GM10266 (cell line): ENCODE measurements around the gene JTB.

Experiments
- DNase-seq: peaks from one replicate; pipeline ENCODE4 v3.0.0; 2012; ENCODE audit errors: extremely low spot score
- TF ChIP-seq, protein P1 (sequence below): IDR thresholded peaks from 2 replicates; pipeline ENCODE4 v1.5.1; 2012; ENCODE audit warnings: mild to moderate bottlenecking, low read depth; ENCODE audit not compliant: control insufficient read depth, insufficient read depth; ENCODE audit errors: missing control alignments

Gene JTB

DNA sequence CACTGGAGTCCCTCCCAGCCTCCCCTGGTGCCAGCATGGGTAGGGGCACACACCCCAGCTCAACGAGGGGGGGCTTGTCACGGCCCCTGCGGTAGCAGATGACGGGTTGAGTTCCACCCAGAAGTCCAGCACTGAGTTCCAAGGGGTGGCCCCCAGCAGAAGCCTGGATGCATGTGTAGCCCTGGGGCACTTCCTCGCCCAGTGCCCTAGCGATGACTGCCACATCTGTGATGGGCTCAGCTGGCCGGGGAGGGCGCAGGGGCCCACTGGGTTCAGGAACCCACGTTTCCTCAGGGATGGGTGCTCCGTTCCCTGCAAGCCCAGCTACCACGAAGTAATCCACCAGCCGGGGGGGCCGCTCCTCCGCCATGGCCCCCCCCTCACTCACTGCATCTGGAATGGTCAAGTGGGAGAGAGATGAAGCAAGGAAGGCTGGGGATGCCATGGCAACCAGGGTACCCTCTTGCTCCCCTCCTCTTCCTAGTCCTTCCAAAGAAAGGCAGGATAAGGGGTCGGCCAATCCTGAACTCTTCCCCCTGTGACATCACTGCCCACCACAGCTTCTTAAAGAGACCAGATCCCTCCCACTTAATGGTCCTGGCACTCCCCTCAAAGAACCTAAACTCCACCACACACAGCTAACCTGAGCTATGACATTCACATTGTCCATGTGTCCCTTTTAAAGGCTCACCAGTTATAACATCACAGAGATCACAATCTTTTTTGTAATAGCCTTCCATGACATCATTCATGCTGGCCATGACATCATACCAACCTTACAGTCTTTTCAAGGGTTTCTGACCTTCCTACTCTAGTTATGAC is 33.3 kb downstream of the JTB start:
- TF ChIP-seq, protein P1, sequence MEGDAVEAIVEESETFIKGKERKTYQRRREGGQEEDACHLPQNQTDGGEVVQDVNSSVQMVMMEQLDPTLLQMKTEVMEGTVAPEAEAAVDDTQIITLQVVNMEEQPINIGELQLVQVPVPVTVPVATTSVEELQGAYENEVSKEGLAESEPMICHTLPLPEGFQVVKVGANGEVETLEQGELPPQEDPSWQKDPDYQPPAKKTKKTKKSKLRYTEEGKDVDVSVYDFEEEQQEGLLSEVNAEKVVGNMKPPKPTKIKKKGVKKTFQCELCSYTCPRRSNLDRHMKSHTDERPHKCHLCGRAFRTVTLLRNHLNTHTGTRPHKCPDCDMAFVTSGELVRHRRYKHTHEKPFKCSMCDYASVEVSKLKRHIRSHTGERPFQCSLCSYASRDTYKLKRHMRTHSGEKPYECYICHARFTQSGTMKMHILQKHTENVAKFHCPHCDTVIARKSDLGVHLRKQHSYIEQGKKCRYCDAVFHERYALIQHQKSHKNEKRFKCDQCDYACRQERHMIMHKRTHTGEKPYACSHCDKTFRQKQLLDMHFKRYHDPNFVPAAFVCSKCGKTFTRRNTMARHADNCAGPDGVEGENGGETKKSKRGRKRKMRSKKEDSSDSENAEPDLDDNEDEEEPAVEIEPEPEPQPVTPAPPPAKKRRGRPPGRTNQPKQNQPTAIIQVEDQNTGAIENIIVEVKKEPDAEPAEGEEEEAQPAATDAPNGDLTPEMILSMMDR: no peak
- DNase-seq: no peak

DNA sequence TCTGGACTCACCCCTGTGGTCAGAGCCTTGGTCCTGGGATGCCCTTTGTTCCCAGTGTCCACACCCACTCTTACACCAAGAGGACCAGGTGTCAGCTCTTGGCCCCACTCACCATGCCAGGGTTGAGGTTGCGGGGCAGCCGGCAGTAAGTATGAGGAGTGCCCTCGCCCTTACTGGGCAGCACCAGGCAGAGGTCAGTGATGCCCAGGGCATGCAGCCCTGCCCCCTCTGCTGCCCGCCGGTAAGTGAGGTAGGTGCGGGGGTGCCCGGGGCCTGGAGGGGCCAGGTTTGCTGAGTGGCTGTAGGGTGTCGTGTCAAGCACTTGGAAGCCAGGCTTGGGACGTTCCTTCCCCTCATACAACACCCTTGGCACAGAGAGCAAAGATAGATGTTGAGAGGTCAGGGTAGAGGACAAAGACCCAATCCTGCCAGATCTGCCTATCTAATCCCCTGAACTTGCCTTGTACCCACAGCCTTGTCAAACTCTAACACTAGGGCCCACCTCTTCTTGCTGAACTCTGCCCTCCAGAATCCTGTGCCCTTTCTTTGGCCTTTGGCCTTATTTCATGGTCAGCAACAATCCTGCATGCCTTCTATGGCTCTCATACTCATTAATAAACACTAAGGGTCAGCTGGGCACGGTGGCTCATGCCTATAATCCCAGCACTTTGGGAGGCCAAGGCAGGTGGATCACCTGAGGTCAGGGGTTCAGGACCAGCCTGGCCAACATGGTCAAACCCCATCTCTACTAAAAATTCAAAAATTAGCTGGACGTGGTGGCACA is 34.5 kb downstream of the JTB start:
- TF ChIP-seq, protein P1: no peak
- DNase-seq: no peak

DNA sequence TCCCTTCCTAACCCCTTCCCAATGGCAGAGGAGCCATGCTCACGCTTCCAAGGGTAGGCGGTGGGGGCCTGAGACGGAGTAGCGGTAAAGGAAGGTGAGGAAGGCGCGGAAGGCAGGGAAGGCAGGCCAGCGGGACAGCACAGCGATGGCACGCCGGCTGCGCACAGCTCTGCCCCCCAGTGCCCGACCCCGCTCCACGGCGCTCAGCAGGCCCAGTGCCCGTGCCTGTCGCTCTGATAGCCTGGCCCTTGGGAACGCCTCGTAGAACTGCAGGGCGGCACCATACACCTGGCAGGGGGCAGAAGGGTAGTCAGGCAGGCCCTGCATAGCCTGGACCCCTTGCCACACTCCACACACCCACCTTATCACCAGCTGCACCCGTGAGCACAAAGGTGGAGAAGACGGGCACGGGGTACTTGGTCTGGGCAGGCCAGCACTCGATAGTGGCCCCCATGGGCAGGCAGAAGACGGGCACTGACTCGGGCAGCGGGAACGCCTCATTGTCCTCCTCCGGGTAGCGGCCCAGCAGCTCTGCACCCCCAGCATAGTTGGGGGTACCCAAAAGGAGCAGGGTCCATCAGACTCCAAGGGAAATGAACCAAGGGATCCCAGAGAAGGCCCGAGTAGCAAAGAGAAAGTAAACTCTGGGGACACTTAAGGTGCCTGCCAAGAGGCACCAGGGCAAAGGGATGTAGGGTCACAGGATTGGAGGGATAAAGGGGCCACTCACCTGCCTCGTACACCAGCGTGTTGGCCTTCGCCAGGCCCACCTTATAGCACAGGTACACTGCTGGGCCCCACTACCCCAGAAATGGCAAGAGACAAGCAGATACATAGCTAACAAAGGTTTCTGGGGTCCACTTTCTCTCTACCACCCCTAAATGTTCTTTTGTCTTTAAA is 35.4 kb downstream of the JTB start:
- TF ChIP-seq, protein P1: no peak
- DNase-seq: no peak

DNA sequence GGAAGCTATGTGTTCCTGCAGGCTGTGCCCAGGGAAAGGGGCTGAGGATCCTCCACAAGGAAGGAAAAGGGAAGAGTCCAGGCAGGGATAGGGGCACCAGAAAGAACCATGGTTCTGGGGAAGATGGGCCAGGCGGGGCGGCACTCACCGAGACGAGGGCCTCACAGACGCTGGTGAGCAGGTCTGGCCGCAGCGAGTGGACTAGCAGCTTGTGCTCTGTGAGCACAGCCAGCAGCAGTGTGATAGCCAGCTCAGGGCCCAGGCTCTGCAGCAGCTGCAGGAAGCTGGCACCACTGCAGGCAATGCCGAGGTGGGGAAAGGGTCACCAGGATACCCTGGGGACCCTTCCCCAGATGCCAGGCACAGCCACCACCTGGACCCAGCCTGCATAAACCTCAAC is 36.7 kb downstream of the JTB start:
- no peak for DNase-seq
- TF ChIP-seq, protein P1: no peak

DNA sequence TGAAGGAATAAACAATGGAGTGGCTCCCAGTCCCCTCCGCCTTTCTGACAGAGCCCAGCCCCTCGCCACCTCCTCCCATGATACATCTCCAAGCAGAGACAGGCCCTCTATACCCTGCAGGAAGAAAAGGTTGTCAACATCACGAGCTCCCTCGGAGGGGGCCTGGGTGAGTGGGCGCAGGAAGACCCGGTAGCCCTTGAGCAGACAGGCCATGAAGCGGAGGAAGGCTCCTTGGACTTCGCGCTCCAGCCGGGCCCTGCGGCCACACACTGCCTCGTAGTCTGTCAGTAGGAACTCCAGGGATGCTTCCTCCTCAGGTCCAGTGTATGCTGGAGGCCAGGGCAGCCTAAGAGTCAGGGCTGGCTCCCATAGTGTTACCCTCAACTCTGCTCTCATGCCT is 38.0 kb downstream of the JTB start:
- TF ChIP-seq, protein P1: no peak
- no peak for DNase-seq

DNA sequence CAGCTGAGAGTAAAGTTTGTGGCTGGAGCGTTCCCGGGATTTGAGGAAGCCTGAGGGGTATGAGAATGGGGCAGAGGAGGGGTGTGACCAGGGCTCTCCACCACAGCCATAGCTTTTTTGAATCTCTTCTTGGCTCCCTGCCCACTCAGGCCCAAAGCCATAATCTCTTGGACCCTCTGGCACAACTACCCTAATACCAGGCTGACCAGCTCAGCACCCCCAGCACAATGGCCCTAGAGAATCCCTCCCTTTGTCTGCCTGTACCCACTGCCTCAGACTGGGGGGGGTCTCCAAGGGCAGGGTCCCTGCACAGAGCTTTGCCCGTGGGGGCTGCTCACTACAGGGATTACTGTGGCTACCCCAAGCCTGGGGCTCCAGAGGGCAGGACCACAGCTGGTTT is 38.5 kb downstream of the JTB start:
- TF ChIP-seq, protein P1: no peak
- DNase-seq: no peak
